ENCODE results near the gene RAPGEFL1. TPM values are rescaled to one million over a fixed set of nuclear protein-coding genes. Genes with fewer than 3 reads are reported as not detected.

The RAPGEFL1 gene
- polyA plus RNA-seq, 2 donors: 109 to 282 TPM

- Histone ChIP-seq H3K9me3 (ENCODE audit: control insufficient read depth in 2 of 2, insufficient read depth in 1 of 2, low read depth in 1 of 2, low read length in 1 of 2) (no peaks in the 10 kb centered on the region), H3K4me1 (ENCODE audit: control insufficient read depth in 2 of 2, insufficient read depth in 2 of 2, low read length in 1 of 2) (peaks cover 3 to 14% of the 10 kb centered on the region in 2 donors), H3K4me3 (ENCODE audit: low read depth in 1 of 2, low read length in 2 of 2) (peak overlapping the region; percentile 14 to 85), H3K27ac (ENCODE audit: low read depth in 2 of 2, low read length in 1 of 2) (peak overlapping the region; percentile 97 to 100), H3K27me3 (ENCODE audit: control insufficient read depth in 1 of 2, insufficient read depth in 2 of 2, low read length in 2 of 2) (no peaks in the 10 kb centered on the region), H3K36me3 (ENCODE audit: control insufficient read depth in 2 of 2, insufficient read depth in 2 of 2, low read length in 1 of 2) (peaks cover 0 to 7% of the 10 kb centered on the region in 2 donors)
- WGBS, 2 donors: 27 to 30% methylated on average over 5 of the region's 5 CpGs
Observed at GRCh38 chr17:40180694-40181093, 3.4 kb downstream of the RAPGEFL1 start.

DNA sequence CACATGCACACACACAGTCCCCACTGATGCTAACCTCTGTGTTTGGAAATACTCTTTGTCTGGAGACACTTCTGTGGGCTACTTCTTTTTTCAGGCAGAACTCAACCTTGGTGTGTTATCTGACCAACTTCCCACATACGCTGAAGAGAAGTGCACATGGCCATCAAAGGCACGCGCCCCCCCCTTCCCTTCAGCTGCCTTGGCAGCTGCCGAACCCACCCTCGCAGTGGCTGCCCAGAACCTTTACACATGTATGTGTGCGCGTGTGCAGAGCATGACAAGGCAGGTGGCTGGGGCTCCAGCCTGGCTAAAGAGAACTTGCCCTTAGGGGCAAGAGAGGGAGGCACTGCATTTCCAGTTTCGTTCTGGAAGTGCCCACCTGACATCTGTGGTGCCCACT, 3.9 kb downstream of the RAPGEFL1 start:
- Histone ChIP-seq H3K36me3 (ENCODE audit: control insufficient read depth in 2 of 2, insufficient read depth in 2 of 2, low read length in 1 of 2) (peaks cover 0 to 5% of the 10 kb centered on the region in 2 donors), H3K9me3 (ENCODE audit: control insufficient read depth in 2 of 2, insufficient read depth in 1 of 2, low read depth in 1 of 2, low read length in 1 of 2) (no peaks in the 10 kb centered on the region), H3K4me1 (ENCODE audit: control insufficient read depth in 2 of 2, insufficient read depth in 2 of 2, low read length in 1 of 2) (peaks cover 3 to 14% of the 10 kb centered on the region in 2 donors), H3K4me3 (ENCODE audit: low read depth in 1 of 2, low read length in 2 of 2) (peak overlapping the region in 1 of 2 donors; percentile 12), H3K27ac (ENCODE audit: low read depth in 2 of 2, low read length in 1 of 2) (peak overlapping the region; percentile 74 to 100), H3K27me3 (ENCODE audit: control insufficient read depth in 1 of 2, insufficient read depth in 2 of 2, low read length in 2 of 2) (no peaks in the 10 kb centered on the region)
- WGBS, 2 donors: 45 to 63% methylated on average over 8 of the region's 8 CpGs

- 82 to 85% methylated on average over 6 of the region's 6 CpGs for WGBS, 2 donors
- H3K36me3 ChIP-seq (ENCODE audit: control insufficient read depth in 2 of 2, insufficient read depth in 2 of 2, low read length in 1 of 2): peaks cover 0 to 8% of the 10 kb centered on the region in 2 donors
- H3K4me3 ChIP-seq (ENCODE audit: low read depth in 1 of 2, low read length in 2 of 2): no peak overlapping the region
- no peaks in the 10 kb centered on the region for H3K27me3 ChIP-seq (ENCODE audit: control insufficient read depth in 1 of 2, insufficient read depth in 2 of 2, low read length in 2 of 2)
- H3K9me3 ChIP-seq (ENCODE audit: control insufficient read depth in 2 of 2, insufficient read depth in 1 of 2, low read depth in 1 of 2, low read length in 1 of 2): no peaks in the 10 kb centered on the region
- H3K27ac ChIP-seq (ENCODE audit: low read depth in 2 of 2, low read length in 1 of 2): peak overlapping the region in 1 of 2 donors; percentile 27
- H3K4me1 ChIP-seq (ENCODE audit: control insufficient read depth in 2 of 2, insufficient read depth in 2 of 2, low read length in 1 of 2): peaks cover 3 to 10% of the 10 kb centered on the region in 2 donors
Observed at GRCh38 chr17:40182606-40183005, 5.3 kb downstream of the RAPGEFL1 start.

DNA sequence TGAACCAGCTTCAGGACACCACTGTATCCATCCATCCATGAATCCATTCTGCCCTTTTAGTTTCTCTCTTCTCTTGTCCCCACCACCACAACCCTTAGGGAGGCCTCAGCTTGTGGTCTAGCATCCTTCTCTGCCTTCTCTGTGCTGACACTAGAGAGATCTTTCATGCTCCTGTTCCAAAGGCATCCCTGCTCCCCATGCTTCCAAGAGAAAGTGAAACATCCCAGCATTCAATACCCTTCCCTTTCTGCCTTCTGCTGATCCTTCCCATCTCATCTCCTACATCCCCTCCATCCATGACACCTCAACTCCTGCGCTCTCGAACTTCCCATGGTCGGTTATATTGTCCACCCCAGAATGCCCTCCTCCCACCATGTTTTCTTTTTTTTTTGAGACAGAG, 10.0 kb downstream of the RAPGEFL1 start:
- Histone ChIP-seq H3K4me3 (ENCODE audit: low read depth in 1 of 2, low read length in 2 of 2) (no peak overlapping the region), H3K4me1 (ENCODE audit: control insufficient read depth in 2 of 2, insufficient read depth in 2 of 2, low read length in 1 of 2) (peaks cover 2 to 15% of the 10 kb centered on the region in 2 donors), H3K27ac (ENCODE audit: low read depth in 2 of 2, low read length in 1 of 2) (no peak overlapping the region), H3K9me3 (ENCODE audit: control insufficient read depth in 2 of 2, insufficient read depth in 1 of 2, low read depth in 1 of 2, low read length in 1 of 2) (no peaks in the 10 kb centered on the region), H3K36me3 (ENCODE audit: control insufficient read depth in 2 of 2, insufficient read depth in 2 of 2, low read length in 1 of 2) (peaks cover 6 to 22% of the 10 kb centered on the region in 2 donors), H3K27me3 (ENCODE audit: control insufficient read depth in 1 of 2, insufficient read depth in 2 of 2, low read length in 2 of 2) (no peaks in the 10 kb centered on the region)
- WGBS, 2 donors: 89 to 94% methylated on average over 3 of the region's 3 CpGs

DNA sequence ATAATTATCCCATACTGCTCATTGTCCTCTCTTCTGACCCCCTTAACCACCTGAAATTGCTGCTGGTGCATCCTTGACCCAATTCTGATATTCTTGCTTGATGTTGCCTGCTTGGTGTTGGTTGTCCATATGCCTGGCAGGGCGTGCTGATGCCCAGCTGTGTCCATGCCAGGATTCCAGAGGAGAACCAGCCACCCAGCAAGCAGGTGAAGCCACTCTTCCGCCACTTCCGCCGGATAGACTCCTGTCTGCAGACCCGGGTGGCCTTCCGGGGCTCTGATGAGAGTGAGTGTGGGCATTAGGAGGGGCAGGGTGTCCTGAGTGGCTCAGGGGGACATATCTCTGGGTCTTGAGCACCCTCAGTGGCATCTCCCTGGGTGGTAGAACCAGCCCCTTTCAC, 11.4 kb downstream of the RAPGEFL1 start:
- Histone ChIP-seq H3K9me3 (ENCODE audit: control insufficient read depth in 2 of 2, insufficient read depth in 1 of 2, low read depth in 1 of 2, low read length in 1 of 2) (no peaks in the 10 kb centered on the region), H3K27ac (ENCODE audit: low read depth in 2 of 2, low read length in 1 of 2) (no peak overlapping the region), H3K4me3 (ENCODE audit: low read depth in 1 of 2, low read length in 2 of 2) (no peak overlapping the region), H3K36me3 (ENCODE audit: control insufficient read depth in 2 of 2, insufficient read depth in 2 of 2, low read length in 1 of 2) (peaks cover 6 to 33% of the 10 kb centered on the region in 2 donors), H3K4me1 (ENCODE audit: control insufficient read depth in 2 of 2, insufficient read depth in 2 of 2, low read length in 1 of 2) (peaks cover 2 to 15% of the 10 kb centered on the region in 2 donors), H3K27me3 (ENCODE audit: control insufficient read depth in 1 of 2, insufficient read depth in 2 of 2, low read length in 2 of 2) (no peaks in the 10 kb centered on the region)
- 93 to 94% methylated on average over 6 of the region's 6 CpGs for whole genome bisulfite sequencing, 2 donors

DNA sequence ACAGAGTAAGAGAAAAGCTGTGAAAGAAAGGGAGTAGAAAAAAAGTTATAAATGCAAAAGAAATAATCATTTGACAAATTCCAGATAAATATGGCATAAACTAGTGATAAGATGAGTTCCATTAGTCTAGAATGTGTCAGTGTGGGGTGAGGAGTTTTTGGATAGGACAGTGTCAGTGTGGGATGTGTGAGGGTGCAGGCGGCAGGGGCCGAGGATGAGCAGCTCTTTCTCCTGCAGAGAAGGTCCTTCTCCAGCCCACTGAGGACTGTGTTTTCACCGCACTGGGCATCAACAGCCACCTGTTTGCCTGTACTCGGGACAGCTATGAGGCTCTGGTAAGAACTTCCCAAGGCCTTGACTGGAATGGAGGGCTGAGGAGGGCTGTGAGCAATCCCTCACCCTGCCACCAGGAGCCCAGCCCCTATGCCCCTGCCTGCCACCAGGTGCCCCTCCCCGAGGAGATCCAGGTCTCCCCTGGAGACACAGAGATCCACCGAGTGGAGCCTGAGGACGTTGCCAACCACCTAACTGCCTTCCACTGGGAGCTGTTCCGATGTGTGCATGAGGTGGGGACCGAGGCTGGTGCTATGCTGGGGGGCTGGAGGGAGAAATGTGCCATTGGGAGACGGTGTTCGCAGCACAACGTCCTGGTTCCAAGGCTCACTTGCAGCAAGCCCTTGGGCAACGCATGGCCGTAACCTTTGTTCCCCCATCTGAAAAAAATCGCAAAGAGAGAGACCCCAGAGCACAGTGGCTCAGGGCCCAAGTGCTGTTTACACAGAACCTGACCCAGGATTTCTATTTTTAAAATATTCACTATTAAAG, 13.1 kb downstream of the RAPGEFL1 start:
- WGBS, 2 donors: 58 to 69% methylated on average over 15 of the region's 15 CpGs
- peak overlapping the region in 1 of 2 donors; percentile 16 for H3K27ac ChIP-seq (ENCODE audit: low read depth in 2 of 2, low read length in 1 of 2)
- H3K36me3 ChIP-seq (ENCODE audit: control insufficient read depth in 2 of 2, insufficient read depth in 2 of 2, low read length in 1 of 2): peaks cover 6 to 30% of the 10 kb centered on the region in 2 donors
- H3K9me3 ChIP-seq (ENCODE audit: control insufficient read depth in 2 of 2, insufficient read depth in 1 of 2, low read depth in 1 of 2, low read length in 1 of 2): no peaks in the 10 kb centered on the region
- no peaks in the 10 kb centered on the region for H3K27me3 ChIP-seq (ENCODE audit: control insufficient read depth in 1 of 2, insufficient read depth in 2 of 2, low read length in 2 of 2)
- peaks cover 2 to 7% of the 10 kb centered on the region in 2 donors for H3K4me1 ChIP-seq (ENCODE audit: control insufficient read depth in 2 of 2, insufficient read depth in 2 of 2, low read length in 1 of 2)
- no peak overlapping the region for H3K4me3 ChIP-seq (ENCODE audit: low read depth in 1 of 2, low read length in 2 of 2)

DNA sequence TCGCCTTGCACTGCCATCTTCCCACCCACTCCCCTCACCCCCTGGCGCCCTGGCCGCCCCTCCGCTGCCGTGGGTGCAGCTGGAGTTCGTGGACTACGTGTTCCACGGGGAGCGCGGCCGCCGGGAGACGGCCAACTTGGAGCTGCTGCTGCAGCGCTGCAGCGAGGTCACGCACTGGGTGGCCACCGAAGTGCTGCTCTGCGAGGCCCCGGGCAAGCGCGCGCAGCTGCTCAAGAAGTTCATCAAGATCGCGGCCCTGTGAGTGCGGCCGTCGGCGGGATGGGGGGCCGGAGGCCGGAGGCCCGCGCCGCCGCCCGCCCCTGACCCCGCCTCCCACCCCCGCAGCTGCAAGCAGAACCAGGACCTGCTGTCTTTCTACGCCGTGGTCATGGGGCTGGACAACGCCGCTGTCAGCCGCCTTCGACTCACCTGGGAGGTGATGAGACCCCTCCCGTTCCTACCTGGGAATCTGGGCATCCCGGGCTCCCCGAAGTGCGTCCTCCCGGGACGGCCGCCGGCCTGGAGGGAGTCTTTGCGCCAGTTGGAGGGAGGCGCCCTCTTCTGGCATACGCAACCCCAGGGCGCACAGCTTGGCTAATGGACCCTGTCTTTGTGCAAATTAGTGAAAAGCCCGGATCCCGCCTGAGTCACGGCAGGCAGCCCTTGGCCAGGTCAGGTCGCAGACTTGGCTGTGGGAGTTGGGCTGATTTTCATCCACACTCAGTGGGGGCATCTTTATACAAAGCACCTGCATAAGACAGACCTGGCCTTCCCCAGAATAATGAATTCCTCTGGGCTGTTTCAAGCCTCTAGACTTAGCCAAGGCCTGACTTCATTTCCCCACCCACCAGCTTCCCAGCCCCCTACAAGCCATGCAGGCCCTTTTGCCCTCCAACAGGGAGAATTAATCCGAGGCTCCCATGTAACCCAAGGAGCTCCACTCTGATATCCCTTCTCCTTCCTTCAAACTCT, 14.3 kb downstream of the RAPGEFL1 start:
- no peaks in the 10 kb centered on the region for H3K9me3 ChIP-seq (ENCODE audit: control insufficient read depth in 2 of 2, insufficient read depth in 1 of 2, low read depth in 1 of 2, low read length in 1 of 2)
- 1 to 2% methylated on average over 54 to 60 of the region's 60 CpGs for WGBS, 2 donors
- peak overlapping the region; percentile 21 to 51 for H3K27ac ChIP-seq (ENCODE audit: low read depth in 2 of 2, low read length in 1 of 2)
- no peaks in the 10 kb centered on the region for H3K27me3 ChIP-seq (ENCODE audit: control insufficient read depth in 1 of 2, insufficient read depth in 2 of 2, low read length in 2 of 2)
- H3K4me1 ChIP-seq (ENCODE audit: control insufficient read depth in 2 of 2, insufficient read depth in 2 of 2, low read length in 1 of 2): peaks cover 2 to 7% of the 10 kb centered on the region in 2 donors
- H3K36me3 ChIP-seq (ENCODE audit: control insufficient read depth in 2 of 2, insufficient read depth in 2 of 2, low read length in 1 of 2): peaks cover 6 to 30% of the 10 kb centered on the region in 2 donors
- peak overlapping the region; percentile 1 to 32 for H3K4me3 ChIP-seq (ENCODE audit: low read depth in 1 of 2, low read length in 2 of 2)

DNA sequence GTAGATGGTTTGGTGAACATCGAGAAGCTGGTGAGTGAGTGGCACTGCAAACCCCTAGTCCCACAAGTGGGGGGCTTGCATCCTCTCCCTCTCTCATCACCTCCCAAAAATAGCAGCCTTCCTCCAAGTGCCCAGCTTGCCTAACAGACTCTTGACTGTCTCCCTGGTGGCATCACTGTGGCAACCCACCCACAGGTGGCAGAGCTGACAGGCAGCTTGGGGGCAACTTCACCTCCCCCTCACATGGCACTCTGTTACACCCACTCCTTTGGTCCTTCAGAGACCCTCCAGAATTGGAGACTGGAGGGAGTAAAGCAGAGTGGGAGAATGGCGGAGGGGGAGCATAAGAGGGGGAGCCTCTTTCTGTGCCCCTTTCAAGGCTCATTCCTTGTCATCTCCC, 15.7 kb downstream of the RAPGEFL1 start:
- Histone ChIP-seq H3K36me3 (ENCODE audit: control insufficient read depth in 2 of 2, insufficient read depth in 2 of 2, low read length in 1 of 2) (peaks cover 6 to 27% of the 10 kb centered on the region in 2 donors), H3K4me3 (ENCODE audit: low read depth in 1 of 2, low read length in 2 of 2) (no peak overlapping the region), H3K4me1 (ENCODE audit: control insufficient read depth in 2 of 2, insufficient read depth in 2 of 2, low read length in 1 of 2) (peaks cover 2 to 7% of the 10 kb centered on the region in 2 donors), H3K27me3 (ENCODE audit: control insufficient read depth in 1 of 2, insufficient read depth in 2 of 2, low read length in 2 of 2) (no peaks in the 10 kb centered on the region), H3K9me3 (ENCODE audit: control insufficient read depth in 2 of 2, insufficient read depth in 1 of 2, low read depth in 1 of 2, low read length in 1 of 2) (no peaks in the 10 kb centered on the region), H3K27ac (ENCODE audit: low read depth in 2 of 2, low read length in 1 of 2) (no peak overlapping the region)
- 97 to 98% methylated on average over 2 of the region's 2 CpGs for WGBS, 2 donors

- WGBS, 2 donors: 38 to 54% methylated on average over 2 of the region's 2 CpGs
- no peaks in the 10 kb centered on the region for H3K9me3 ChIP-seq (ENCODE audit: control insufficient read depth in 2 of 2, insufficient read depth in 1 of 2, low read depth in 1 of 2, low read length in 1 of 2)
- no peaks in the 10 kb centered on the region for H3K27me3 ChIP-seq (ENCODE audit: control insufficient read depth in 1 of 2, insufficient read depth in 2 of 2, low read length in 2 of 2)
- no peak overlapping the region for H3K4me3 ChIP-seq (ENCODE audit: low read depth in 1 of 2, low read length in 2 of 2)
- H3K36me3 ChIP-seq (ENCODE audit: control insufficient read depth in 2 of 2, insufficient read depth in 2 of 2, low read length in 1 of 2): peaks cover 0 to 18% of the 10 kb centered on the region in 2 donors
- H3K27ac ChIP-seq (ENCODE audit: low read depth in 2 of 2, low read length in 1 of 2): peak overlapping the region in 1 of 2 donors; percentile 39
- H3K4me1 ChIP-seq (ENCODE audit: control insufficient read depth in 2 of 2, insufficient read depth in 2 of 2, low read length in 1 of 2): peaks cover 0 to 7% of the 10 kb centered on the region in 2 donors
Observed at GRCh38 chr17:40194821-40195220, 17.6 kb downstream of the RAPGEFL1 start.

Data from esophagus (tissue), 2 donors.